ENCODE measurements around the gene RBBP5. TPM values are rescaled to one million over a fixed set of nuclear protein-coding genes. Genes with fewer than 3 reads are reported as not detected.

RBBP5 gene
- total RNA-seq, 1 donor from 2014 or later: 20.6 TPM

DNA sequence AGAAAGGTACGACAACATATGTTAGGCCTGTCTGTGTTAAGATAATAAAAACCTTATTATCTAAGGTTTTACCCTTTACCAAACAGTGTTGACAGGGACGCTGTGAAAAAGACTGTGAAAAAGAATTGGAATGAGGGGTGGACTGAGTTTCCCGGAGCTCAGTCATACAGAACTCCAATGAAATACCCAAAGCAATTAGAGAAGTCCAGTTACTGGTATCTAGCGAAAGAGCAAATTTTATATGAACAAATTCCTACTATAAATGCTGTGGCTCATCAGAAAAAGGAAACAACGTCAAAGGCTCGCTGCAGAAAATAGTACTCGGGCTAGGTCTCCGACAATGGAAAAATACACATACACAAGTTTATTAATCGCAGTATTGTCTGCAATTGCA lies 708 bp upstream of the RBBP5 start:
- DNase-seq: no peak
- Mint-ChIP-seq H3K36me3 (ENCODE audit: unreplicated experiment) (no peaks in the 10 kb centered on the region), H3K4me1 (ENCODE audit: low read depth, unreplicated experiment) (peaks cover 11% of the 10 kb centered on the region), H3K4me3 (ENCODE audit: unreplicated experiment) (peak overlapping the region; percentile 100), H3K27me3 (ENCODE audit: unreplicated experiment) (peaks cover 7% of the 10 kb centered on the region), H3K27ac (ENCODE audit: unreplicated experiment) (peak overlapping the region; percentile 100), H3K9me3 (ENCODE audit: unreplicated experiment) (peaks cover 7% of the 10 kb centered on the region)
- TF ChIP-seq, protein P1, sequence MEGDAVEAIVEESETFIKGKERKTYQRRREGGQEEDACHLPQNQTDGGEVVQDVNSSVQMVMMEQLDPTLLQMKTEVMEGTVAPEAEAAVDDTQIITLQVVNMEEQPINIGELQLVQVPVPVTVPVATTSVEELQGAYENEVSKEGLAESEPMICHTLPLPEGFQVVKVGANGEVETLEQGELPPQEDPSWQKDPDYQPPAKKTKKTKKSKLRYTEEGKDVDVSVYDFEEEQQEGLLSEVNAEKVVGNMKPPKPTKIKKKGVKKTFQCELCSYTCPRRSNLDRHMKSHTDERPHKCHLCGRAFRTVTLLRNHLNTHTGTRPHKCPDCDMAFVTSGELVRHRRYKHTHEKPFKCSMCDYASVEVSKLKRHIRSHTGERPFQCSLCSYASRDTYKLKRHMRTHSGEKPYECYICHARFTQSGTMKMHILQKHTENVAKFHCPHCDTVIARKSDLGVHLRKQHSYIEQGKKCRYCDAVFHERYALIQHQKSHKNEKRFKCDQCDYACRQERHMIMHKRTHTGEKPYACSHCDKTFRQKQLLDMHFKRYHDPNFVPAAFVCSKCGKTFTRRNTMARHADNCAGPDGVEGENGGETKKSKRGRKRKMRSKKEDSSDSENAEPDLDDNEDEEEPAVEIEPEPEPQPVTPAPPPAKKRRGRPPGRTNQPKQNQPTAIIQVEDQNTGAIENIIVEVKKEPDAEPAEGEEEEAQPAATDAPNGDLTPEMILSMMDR (IDR thresholded peaks at IDR 0.05; ENCODE audit: partially characterized antibody, unreplicated experiment): no peak

DNA sequence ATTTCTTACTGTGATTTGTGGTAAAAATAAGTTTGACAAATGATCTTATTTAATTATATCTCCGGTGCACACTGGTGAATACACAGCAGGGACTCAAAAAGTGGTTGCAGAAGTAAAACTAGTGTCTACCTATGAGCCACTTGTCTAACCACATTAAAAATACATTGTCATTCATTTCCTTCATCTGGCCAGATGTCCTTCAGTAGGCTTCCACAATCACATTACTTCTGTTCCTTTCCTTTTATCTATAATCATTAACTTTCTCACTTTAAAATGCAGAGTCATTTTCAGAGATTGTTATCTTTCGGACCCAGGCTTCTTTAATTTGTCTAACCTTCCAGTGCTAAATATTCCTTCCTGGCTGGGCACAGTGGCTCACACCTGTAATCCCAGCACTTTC lies 3.0 kb downstream of the RBBP5 start:
- H3K27ac Mint-ChIP-seq (ENCODE audit: unreplicated experiment): no peak overlapping the region
- no peaks in the 10 kb centered on the region for H3K36me3 Mint-ChIP-seq (ENCODE audit: unreplicated experiment)
- H3K27me3 Mint-ChIP-seq (ENCODE audit: unreplicated experiment): peaks cover 9% of the 10 kb centered on the region
- no peak overlapping the region for H3K4me3 Mint-ChIP-seq (ENCODE audit: unreplicated experiment)
- peaks cover 11% of the 10 kb centered on the region for H3K4me1 Mint-ChIP-seq (ENCODE audit: low read depth, unreplicated experiment)
- TF ChIP-seq, protein P1 (IDR thresholded peaks at IDR 0.05; ENCODE audit: partially characterized antibody, unreplicated experiment): no peak
- no peak for DNase-seq
- H3K9me3 Mint-ChIP-seq (ENCODE audit: unreplicated experiment): peaks cover 7% of the 10 kb centered on the region

DNA sequence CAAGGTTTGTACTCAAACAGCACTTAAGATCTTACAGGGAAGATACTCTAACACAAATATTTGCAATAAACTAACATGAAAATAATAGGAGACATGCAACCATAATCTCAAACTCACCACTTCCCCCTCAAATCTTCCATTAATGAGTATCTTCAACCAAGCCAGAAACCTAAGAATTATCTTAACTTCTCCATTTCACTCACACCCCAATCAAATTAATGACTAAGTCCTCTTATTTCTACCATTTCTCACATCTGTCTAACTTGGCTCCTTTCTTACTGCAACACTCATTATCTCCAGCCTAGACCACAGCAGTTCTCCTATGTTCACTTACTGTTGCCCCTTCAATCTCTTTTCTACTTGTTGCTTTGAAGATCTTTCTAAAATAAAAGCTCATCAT lies 10.4 kb downstream of the RBBP5 start:
- no peak overlapping the region for H3K4me3 Mint-ChIP-seq (ENCODE audit: unreplicated experiment)
- TF ChIP-seq, protein P1 (IDR thresholded peaks at IDR 0.05; ENCODE audit: partially characterized antibody, unreplicated experiment): no peak
- peaks cover 10% of the 10 kb centered on the region for H3K36me3 Mint-ChIP-seq (ENCODE audit: unreplicated experiment)
- no peak for DNase-seq
- H3K9me3 Mint-ChIP-seq (ENCODE audit: unreplicated experiment): no peaks in the 10 kb centered on the region
- no peaks in the 10 kb centered on the region for H3K27me3 Mint-ChIP-seq (ENCODE audit: unreplicated experiment)
- H3K4me1 Mint-ChIP-seq (ENCODE audit: low read depth, unreplicated experiment): no peaks in the 10 kb centered on the region
- no peak overlapping the region for H3K27ac Mint-ChIP-seq (ENCODE audit: unreplicated experiment)

- TF ChIP-seq, protein P1 (IDR thresholded peaks at IDR 0.05; ENCODE audit: partially characterized antibody, unreplicated experiment): no peak
- H3K27me3 Mint-ChIP-seq (ENCODE audit: unreplicated experiment): no peaks in the 10 kb centered on the region
- H3K27ac Mint-ChIP-seq (ENCODE audit: unreplicated experiment): no peak overlapping the region
Measured at GRCh38 chr1:205109711-205110110, 12.1 kb downstream of the RBBP5 start.

GRCh38 chr1:205109269-205109668 lies 12.5 kb downstream of the RBBP5 start:
- Mint-ChIP-seq H3K27ac (ENCODE audit: unreplicated experiment) (no peak overlapping the region), H3K36me3 (ENCODE audit: unreplicated experiment) (peaks cover 10% of the 10 kb centered on the region), H3K9me3 (ENCODE audit: unreplicated experiment) (no peaks in the 10 kb centered on the region), H3K4me1 (ENCODE audit: low read depth, unreplicated experiment) (no peaks in the 10 kb centered on the region), H3K27me3 (ENCODE audit: unreplicated experiment) (no peaks in the 10 kb centered on the region), H3K4me3 (ENCODE audit: unreplicated experiment) (no peak overlapping the region)
- DNase-seq: no peak
- TF ChIP-seq, protein P1 (IDR thresholded peaks at IDR 0.05; ENCODE audit: partially characterized antibody, unreplicated experiment): no peak

More at GRCh38 chr1:205109711-205110110, 12.1 kb downstream of the RBBP5 start:
- DNase-seq: no peak
- peaks cover 10% of the 10 kb centered on the region for H3K36me3 Mint-ChIP-seq (ENCODE audit: unreplicated experiment)
- no peaks in the 10 kb centered on the region for H3K9me3 Mint-ChIP-seq (ENCODE audit: unreplicated experiment)
- H3K4me3 Mint-ChIP-seq (ENCODE audit: unreplicated experiment): no peak overlapping the region
- H3K4me1 Mint-ChIP-seq (ENCODE audit: low read depth, unreplicated experiment): no peaks in the 10 kb centered on the region
